Heart left ventricle (tissue), 13 donors: Measurements from ENCODE around the gene SEMA4D.

Experiments used
- POLR2A ChIP-seq, 2 donors: fragments of 450-650 bp; IDR thresholded peaks; one replicate each; pipeline ENCODE4 v1.6.1; 2017; ENCODE audit warnings: antibody characterized with exemption in 2 of 2, mild to moderate bottlenecking in 2 of 2, moderate library complexity in 2 of 2
- TF ChIP-seq, protein P1 (sequence below), 12 donors: fragments of 200-600 bp; sonication (generic) in 4 of 12; IDR thresholded peaks; one replicate each; pipeline versions ENCODE4 v1.5.0 to v1.8.0; 2018 to 2022; ENCODE audit warnings: antibody characterized with exemption in 12 of 12, mild to moderate bottlenecking in 5 of 12
- donor health status: ischemic (EF 13 %, LVEDD 7.1; RV severe dilation, severe dysfunction).
- donor health status: DM: no; HTN: yes; CAD: no.
- donor health status: DM: no; HTN: no; CAD: no.
- donor health status: ischemic (EF 25% LVEDD 6.9; RV normal size, moderate dysfunction).
- donor health status: ischemic (EF 25% LVEDD 5.7; RV mildly dilated, moderate dysfunction).
- donor health status: ischemic (EF 35%, LVEDD 5.7; RV mildly dilated, moderate dysfunction).
- donor health status: nonischemic (EF 11% LVEDD 7.7; RV severe dilation, severe dysfunction).
- donor health status: DM: yes; HTN: yes; CAD: no.
- donor health status: PGD.
- donor health status: ischemic (EF 29% LVEDD 5.4; RV normal size, mild dysfunction).
- donor health status: nonischemic (EF 23%, LVEDD 6.1; RV moderate dilation, normal function).

- TF ChIP-seq, protein P1, sequence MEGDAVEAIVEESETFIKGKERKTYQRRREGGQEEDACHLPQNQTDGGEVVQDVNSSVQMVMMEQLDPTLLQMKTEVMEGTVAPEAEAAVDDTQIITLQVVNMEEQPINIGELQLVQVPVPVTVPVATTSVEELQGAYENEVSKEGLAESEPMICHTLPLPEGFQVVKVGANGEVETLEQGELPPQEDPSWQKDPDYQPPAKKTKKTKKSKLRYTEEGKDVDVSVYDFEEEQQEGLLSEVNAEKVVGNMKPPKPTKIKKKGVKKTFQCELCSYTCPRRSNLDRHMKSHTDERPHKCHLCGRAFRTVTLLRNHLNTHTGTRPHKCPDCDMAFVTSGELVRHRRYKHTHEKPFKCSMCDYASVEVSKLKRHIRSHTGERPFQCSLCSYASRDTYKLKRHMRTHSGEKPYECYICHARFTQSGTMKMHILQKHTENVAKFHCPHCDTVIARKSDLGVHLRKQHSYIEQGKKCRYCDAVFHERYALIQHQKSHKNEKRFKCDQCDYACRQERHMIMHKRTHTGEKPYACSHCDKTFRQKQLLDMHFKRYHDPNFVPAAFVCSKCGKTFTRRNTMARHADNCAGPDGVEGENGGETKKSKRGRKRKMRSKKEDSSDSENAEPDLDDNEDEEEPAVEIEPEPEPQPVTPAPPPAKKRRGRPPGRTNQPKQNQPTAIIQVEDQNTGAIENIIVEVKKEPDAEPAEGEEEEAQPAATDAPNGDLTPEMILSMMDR (IDR thresholded peaks at IDR 0.05) = no peak
- TF ChIP-seq POLR2A (IDR thresholded peaks at IDR 0.05) = no peak
Measured at GRCh38 chr9:89512382-89512781, 14.5 kb upstream of the SEMA4D start.
